NCI-H2196 treated with DMSO at 0.1 percent for 48 hours (cell line): ENCODE data around the gene SPDYC.
A peak's percentile ranks its signal among the peaks of the same experiment; 100 is the strongest.
"Not testable (repeated sequence)": the region's sequence is repeated elsewhere in the genome, so short reads cannot be mapped to it uniquely, and the experiment has no call there.

Source experiments
- DNase-seq: peaks from one replicate; lab custom pipeline; 2025; ENCODE audit not compliant: unreplicated experiment; lab: John Stamatoyannopoulos, UW

Gene SPDYC

DNA sequence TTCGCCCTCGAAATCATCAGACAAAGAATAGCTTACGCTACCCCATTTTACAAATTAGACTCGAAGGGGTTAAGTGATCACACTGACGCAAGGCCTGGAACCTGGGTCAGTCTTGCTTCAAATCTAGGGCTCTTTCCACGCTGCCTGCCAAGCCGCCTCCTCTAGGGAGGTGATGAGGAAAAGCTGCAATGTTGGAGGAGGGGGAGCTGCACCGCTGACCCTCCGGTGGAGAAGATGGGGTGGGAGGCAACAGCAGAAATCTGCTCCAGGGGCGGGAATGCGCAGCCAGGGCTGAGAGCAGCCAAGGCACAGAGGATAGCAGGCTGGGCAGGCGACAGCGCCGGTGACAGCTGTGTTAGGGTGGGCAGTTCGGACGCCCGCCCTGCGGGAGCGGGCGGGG lies 36.3 kb upstream of the SPDYC start:
- no peak for DNase-seq

DNA sequence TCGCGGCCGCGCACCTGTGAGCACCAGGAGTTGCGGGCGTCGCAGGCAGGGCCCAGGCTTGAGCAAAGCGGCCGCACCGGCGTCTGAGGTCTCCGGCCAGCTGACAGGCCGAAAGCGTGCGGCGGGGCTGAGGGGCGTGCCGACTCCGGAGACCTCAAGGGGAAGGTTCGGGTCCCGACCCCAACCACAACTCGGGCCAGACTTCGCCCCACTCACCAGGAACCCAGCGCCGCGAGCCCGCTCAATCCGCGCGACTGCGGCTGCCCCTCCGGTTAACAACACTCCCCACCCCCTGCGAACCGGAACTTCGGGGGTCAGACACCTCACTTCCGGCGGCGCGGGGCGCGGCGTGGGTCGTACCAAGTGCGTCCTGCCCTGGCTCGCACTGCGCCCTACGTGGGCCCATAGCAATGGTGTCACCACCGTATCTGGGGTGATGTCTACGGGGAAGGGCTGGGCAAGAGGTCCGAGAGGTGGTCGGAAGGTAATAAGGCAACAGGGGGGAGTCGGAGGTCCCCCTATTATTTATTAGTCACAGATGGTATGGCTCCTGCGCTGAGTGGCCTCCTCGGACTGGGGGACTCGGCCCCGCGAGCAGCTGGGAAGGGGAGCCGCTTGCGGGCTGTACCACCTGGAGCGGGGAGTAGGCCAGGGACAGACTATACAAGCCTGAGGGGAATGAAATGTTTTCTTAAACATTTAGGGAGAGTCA lies 35.6 kb upstream of the SPDYC start, which contains the start of gene SYVN1:
Gene SYVN1, minus strand, starts transcription at position 280 of the 712 bp plus-strand sequence. CDS start 918 bp downstream, outside the sequence.
- DNase-seq: peak; percentile 88

DNA sequence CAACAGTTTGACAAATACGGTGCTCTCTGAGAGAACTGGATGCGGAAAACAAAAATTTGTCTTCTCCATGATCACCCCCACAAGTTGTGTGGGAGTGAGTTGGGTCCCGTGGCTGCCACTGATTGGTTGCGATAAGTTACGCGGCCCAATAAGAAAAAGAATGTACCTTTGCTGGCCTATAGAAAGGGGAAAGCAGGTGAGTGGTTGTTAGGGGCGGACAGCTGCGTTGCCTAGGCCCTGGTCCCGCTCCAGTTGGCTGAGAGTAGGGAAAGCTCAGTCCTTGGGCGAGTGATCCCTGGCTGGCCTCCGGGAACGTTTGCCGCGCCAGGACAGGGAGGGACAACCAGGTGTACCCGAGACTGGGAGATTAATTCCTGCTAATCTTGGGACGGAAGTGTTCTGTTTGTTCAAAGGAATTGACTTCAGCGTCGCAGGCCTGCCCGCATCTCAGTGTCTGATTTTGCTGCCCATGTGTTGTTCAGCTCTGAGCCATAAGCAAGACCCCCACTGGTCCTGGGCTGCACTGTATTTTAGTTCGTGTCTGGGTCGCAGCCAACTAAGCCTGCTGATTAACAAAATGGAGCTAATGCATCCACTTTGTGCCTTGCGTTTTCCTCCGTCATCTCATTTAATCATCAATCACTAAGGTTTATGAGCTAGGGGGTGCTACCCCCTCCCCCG lies 34.9 kb upstream of the SPDYC start:
- peak; percentile 99 for DNase-seq

DNA sequence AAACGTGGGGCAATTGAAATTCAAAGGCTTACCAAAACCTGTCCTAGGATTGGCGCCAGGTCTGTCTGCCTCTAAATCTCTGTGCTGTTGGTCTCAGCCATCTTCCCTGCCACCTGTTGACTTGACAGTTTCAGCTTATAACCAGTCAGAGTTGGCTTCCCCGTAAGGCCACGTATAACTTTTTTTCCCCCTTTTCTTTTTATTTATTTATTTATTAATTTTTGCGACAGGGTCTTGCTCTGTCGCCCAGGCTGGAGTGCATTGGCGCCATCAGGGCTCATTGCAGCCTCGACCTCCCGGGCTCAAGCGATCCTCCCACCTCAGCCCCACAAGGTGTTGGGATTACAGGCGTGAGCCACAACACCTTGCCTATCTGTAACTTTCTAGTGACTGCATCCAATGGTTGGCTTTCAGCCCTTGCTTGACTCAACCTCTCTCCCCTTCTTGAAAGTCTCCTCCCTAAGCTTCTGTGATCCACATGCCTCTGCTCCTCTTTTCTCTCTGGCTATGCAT lies 34.3 kb upstream of the SPDYC start:
- DNase-seq: no peak

DNA sequence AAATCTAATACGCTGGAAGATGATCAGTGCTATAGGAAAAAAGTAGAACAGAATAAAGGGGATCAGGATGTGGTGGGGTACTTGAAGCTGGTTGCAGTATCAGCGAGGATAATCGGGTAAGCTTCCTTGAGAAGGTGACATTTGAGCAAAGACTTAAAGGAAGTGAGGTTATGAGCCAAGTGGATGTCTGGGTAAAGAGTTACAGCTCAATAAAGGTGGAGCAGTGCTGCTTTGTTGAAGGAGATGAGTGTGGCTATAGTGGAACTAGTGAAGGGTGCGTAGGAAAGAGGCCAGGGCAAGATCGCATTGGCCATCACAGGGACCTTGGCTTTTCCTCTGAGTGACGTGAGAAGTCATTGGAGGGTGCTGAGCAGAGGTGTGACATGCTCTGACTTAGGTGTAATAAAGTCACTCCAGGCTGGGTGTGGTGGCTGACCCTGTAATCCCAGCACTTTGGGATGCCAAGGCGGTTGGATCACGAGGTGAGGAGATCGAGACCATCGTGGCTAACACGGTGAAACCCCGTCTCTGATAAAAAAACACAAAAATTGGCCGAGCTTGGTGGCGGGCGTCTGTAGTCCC lies 33.4 kb upstream of the SPDYC start:
- no peak for DNase-seq

DNA sequence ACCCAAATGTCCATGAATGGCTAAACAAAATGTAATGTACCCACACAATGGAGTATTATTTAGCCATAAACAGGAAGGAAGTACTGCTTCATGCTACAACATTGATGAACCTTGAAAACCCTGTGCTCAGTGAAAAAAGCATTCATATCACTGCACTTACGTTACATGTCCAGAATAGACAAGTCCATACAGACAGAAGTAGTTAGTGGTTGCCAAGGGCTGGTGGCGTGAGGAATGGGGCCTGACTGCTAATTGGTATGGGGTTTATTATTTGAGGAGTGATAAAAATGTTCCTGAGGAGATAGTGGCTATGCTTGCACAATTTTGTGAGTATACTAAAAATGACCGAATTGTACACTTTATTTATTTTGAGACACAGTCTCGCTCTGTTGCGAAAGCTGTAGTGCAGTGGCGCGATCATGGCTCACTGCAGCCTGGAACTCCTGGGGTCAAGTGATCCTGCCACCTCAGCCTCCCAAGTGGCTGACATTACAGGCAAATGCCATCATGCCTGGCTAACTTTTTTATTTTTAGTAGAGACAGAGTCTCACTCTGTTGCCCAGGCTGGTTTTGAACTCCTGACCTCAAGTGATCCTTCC lies 28.0 kb upstream of the SPDYC start:
- DNase-seq: no peak

DNA sequence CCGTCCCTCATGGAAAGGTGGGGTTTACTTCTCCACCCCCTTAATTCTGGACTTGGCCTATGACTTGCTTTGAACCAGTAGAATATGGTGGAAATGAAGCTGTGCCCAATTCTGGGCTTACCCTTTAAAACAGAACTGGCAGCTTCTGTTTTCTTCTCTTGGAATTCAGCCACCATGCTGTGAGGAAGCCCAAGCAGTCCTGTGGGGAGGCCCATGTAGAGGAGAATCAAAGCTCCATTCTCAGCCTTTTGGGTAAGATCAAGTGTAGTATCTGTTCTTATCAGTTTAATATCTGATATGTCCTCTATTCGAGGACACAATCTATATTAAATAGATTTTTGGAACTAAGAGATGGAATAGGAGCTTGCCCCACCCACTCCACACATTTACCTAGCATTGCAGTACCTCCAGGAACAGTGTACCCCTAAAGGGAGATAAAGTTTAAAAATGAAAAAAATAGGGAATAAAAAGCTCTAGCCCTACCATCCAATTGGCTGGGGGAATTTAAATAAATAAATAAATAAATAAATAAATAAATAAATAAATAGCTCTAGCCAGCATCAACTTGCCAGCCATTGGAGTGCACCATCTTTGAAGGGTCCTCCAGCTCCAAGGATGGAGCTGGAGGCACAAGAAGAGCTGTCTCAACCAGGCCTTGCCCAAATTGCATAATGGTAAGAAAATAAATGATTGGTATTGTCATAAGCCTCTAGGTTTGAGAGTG lies 22.5 kb upstream of the SPDYC start:
- no peak for DNase-seq

DNA sequence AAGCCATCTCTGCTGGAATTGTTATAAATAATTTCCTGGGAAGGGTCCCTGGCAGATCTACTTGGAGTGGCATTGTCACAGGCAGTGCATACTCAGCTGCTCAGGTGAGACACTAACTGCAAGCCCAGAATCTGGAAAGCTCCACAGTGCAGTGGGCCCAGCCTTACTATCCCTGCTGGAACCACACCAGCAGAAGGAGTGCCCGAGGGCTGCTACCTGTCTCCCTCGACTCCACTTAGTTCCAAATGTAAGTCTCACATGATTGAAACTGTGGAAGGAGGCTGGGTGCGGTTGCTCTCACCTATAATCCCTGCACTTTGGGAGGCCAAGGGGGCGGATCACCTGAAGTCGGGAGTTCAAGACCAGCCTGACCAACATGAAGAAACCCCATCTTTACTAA lies 21.4 kb upstream of the SPDYC start:
- no peak for DNase-seq

DNA sequence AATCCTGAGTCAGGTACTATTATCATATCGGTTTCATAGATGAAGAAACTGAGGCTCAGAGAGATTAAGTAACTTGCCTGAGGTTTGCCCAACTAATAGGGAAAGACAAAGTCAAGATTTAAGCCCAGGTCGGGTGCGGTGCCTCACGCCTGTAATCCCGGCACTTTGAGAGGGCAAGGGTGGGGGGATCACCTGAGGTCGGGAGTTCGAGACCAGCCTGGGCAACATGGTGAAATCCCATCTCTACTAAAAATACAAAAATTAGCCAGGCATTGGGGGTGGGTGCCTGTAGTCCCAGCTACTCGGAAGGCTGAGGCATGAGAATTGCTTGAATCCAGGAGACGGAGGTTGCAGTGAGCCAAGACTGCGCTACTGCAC lies 19.9 kb upstream of the SPDYC start:
- not testable (repeated sequence) for DNase-seq

DNA sequence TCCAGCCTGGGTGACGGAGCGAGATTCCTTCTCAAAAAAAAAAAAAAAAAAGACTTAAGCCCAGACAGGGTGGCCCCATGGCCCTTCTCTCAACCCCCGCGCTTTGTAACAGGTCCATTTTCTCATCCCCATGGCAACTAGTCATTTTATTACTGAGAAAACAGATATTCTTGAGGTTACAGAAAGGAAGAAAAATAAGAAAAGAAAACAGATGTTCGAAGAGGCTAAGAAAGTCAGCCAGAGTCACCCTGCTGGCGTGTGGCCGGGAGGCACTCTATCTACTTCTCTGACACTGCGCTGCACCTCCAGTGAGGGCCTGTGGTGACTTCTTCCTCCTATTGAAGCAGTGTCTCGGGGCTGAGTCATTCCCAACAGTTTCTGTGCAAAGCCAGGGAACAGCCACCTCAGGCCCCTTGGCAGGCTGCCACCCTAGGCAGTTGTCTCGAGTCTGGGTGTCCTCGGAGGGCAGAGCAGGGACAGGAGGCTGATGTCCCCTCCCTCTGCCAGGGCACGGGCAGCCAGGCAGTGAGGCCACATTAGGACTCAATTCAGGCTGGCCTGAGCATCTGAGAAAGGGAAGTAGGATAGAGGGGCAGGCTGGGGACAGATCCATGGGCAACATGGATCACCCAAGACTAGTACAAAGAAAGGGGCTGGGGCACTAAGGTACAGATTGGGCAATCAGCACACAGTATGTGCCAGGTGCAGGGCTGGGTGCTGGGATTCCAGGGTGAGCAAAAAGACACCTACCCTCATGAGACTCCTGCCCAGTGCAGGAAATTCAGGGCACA lies 19.3 kb upstream of the SPDYC start:
- peak; percentile 83 for DNase-seq

DNA sequence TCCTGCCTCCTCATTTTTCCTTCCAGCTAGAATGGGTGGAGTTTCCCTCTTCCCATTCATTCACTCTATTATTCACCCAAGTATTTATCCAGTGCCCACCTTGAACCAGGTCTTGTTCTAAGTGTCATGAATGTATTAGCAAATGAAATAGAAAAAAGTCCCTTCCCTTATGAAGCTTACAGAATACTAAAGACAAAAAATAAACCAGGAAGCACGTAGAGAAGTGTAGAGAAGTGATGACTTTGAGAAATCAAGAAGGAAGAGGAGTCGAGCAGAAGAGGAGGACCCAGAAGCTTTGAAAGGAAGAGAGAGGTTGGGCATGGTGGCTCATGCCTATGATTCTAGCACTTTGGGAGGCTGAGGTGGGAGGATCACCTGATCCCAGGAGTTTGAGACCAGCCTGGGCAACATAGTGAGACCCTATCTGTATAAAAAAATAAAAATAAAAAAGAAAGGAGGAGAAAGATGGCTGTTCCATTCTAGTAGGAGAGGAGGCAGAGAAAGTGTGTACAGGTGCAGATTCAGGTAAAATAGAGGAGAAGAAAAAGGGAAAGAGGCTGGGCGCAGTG lies 18.6 kb upstream of the SPDYC start:
- no peak for DNase-seq

DNA sequence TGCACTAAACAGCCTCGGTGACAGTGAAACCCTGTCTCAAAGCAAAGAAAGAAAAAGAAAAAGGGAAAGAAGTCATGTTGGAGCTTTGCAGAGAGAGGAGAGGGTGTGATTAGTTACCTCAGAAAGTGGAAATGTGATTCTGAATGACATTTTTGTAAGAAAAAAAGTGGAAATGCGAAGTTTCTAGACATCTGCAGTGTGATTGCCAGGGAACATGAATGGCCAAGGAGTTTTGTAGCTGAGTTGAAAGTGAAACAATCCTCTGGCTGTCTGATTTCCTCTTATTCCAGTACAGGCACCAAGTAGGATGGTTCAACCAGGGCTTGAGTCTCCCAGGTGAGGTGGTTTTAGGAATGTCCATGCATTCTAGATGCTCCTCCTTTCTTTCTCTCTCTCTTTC lies 17.9 kb upstream of the SPDYC start:
- no peak for DNase-seq

DNA sequence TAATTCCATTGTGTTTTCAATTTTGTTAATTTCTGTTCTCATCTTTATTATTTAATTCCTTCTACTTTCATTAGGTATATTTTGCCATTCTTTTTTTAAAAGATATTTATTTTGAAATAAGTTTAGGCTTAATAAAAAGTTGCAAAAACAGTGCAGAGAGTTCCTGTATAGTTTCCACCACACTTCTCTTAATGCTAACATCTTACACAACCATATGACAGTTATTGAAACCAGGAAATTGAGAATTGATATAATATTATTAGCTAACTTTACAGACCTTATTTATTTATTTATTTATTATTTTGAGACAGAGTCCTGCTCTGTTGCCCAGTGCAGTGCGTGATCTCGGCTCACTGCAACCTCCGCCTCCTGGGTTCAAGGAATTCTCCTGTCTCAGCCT lies 13.8 kb upstream of the SPDYC start:
- no peak for DNase-seq

DNA sequence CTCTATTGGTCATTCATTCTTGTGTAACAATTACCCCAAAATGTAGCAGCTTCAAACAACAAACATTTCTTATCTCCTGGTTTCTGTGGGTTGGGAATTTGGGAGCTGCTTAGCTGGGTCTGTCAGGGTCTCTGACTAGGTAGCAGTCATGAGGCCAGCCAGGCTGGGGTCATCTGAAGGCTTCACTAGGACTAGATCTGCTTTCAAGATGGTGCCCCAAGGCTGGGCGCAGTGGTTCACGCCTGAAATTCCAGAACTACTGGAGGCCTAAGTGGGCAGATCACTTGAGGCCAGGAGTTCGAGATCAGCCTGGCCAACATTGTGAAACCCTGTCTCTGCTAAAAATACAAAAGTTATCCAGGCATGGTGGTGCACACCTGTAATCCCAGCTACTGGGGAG lies 13.1 kb upstream of the SPDYC start:
- DNase-seq: no peak

DNA sequence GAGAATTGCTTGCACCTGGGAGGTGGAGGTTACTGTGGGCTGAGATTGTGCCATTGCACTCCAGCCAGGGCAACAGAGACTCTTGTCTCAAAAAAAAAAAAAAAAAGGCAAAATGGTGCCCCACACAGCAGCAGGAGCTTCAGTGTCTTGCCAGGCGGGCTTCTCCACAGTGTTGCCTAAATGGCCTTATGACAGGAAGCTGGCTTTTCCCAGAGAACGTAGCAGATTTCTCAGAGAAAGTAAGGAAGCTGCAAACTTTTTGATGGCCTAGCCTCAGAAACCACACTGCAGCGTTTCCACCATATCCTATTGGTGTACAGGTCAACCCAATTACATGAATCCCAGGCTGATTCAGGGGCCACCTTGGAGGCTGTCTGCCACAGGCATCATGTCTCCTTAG lies 12.7 kb upstream of the SPDYC start:
- no peak for DNase-seq

DNA sequence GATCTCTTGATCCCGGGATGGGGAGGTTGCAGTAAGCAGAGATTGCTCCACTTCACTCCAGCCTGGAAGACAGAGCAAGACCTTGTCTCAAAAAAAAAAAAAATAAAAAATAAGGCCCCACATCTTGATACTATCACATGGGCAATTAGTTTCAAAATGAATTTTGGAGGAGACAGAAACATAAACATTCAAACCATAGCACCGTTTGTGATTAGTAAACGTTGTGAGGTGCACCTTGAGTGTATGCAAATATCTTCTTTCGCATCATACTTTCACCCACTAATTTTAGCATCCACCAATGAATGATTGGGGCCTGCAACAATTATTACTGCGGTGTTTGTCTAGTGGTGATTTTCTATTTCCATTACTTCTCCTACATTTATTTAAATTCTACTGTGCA lies 11.0 kb upstream of the SPDYC start:
- DNase-seq: no peak

DNA sequence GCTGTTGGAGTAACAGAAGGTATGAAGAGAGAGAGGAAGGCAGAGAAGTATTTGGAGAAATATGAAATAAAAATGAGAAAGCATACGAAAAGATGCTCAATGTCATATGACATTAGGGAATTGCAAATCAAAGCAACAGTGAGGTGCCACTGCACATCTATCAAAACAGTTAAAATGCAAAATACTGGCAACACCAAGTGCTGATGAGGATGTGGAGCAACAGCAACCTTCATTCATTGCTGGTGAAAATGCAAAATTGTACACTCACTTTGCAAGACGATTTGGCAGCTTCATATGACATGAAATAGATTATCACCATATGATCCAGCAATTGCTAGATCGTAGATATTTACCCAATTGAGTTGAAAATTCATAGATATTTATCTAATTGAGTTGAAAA lies 9.4 kb upstream of the SPDYC start:
- no peak for DNase-seq

DNA sequence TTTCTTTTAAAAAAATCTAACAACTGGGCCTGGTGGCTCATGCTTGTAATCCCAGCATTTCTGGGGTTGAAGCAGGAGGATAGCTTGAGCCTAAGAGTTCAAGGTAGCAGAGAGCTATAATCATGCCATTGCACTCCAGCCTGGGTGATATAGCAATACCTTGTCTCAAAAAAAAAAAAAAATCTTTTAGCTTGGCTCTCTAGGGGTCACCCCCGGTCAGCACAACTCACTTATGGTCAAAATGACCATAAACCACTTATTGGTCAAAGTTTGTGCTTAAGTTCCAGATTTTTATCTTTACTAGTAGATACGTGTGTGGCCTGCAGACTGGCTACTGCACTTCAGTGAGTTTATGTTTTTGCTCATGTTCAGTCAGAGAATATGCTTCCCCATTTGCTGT lies 6.3 kb upstream of the SPDYC start:
- DNase-seq: no peak

DNA sequence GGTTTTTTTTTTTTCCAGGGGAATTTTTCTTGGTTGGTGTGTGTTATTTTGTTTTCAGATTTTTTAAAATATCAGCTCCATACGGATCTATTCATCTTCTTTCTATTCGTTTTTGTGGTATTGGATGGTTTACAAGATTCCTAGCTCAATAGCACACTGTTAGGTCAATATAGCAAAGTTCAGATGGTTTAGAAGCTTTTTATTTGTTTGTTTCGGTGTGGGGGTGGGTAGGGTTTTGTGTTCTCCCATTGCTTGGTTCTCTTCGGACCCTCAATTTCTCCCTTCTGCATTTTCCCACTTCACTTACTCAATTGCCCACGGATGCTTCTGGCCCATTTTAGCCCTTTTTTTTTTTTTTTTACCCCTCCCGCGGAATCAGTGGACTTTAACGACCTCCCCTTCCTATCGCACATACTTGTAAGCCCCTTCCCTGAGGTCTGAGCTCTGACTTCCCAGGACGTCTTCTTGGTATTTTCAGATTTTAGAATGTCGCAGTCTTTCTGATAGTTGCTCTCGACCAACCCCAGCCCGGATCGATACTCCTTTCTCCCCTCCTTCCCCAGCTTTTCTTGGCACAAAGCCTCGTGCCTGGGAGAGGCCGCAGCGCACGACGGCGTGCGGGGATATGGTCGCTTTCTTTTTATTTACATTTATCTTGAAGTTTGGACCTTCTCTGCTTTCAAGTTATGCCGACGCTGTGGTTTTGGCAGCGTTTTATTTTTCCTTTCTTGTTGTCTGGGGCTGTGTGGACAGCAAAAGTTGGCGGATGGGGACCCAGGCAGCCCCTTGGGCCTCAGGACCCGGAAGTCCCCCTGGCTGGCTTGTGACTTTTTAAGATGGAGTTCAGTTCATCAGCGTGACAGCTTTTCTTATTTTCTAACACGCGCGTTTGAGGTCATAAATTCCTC lies 4.4 kb upstream of the SPDYC start:
- DNase-seq: no peak
